ENCODE results near the gene PDE6H.

DNA sequence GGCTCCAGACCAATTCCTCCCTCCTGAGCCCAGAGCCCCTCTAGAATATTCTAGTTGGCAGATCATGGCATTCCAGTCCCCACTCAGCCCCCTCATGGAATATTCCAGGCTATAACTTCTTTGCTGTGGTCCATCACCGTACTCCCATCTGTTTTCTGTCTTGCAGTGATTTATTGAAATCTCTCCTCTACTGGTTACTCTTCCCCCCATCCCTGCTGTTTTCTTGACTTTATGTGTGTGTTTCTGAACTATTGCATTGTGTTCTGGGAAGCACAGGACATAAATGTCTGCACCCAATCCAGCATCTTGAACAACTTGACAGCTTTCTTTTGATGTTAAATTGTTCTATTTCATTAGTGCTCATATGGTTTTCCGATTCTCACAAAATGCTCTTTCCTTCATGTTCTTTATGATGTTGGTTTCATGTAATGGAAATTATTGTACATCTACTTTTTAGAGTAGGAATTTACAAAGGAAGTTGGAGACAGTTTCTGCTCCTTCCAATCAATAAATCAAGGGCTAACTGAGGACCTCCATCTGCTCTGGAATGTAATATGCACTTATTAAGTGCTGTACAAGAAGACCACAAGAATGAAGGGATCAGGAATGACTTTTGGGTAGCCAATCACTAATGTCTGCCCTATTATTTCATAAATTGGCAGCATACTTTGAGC is 26.3 kb downstream of the PDE6H start:
- TF ChIP-seq, protein P1, sequence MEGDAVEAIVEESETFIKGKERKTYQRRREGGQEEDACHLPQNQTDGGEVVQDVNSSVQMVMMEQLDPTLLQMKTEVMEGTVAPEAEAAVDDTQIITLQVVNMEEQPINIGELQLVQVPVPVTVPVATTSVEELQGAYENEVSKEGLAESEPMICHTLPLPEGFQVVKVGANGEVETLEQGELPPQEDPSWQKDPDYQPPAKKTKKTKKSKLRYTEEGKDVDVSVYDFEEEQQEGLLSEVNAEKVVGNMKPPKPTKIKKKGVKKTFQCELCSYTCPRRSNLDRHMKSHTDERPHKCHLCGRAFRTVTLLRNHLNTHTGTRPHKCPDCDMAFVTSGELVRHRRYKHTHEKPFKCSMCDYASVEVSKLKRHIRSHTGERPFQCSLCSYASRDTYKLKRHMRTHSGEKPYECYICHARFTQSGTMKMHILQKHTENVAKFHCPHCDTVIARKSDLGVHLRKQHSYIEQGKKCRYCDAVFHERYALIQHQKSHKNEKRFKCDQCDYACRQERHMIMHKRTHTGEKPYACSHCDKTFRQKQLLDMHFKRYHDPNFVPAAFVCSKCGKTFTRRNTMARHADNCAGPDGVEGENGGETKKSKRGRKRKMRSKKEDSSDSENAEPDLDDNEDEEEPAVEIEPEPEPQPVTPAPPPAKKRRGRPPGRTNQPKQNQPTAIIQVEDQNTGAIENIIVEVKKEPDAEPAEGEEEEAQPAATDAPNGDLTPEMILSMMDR (IDR thresholded peaks at IDR 0.05): no peak
- TF ChIP-seq POLR2A (IDR thresholded peaks at IDR 0.05): no peak

Data from prostate gland (tissue), 2 donors.